Measurements from ENCODE around the gene STH.
"Not testable (repeated sequence)": the region's sequence is repeated elsewhere in the genome, so short reads cannot be mapped to it uniquely, and the experiment has no call there.

The STH gene

DNA sequence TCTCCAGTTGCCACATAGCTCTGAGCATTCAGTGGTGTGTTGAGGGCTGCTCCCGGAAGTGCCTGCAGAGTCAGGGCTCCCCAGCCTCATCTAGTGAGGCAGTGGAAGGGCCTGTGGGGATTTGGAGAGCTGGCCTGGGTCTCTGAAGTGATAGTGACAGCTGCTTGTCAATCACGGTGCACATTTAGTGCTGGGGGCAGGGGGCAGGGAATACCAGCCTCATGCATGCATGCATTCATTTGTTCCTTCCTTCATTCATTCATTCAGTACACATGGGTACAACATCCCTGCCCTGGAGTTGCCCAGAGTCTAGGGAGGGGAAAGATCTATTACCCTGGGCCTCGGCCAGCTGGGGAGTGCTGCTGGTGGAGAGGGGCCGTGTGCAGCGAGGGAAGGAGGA is 11.3 kb upstream of the STH start:
- no peak for DNase-seq

- DNase-seq, result no peak
These were observed 9.3 kb upstream of the STH start for GRCh38 chr17:45989759-45990158.

DNA sequence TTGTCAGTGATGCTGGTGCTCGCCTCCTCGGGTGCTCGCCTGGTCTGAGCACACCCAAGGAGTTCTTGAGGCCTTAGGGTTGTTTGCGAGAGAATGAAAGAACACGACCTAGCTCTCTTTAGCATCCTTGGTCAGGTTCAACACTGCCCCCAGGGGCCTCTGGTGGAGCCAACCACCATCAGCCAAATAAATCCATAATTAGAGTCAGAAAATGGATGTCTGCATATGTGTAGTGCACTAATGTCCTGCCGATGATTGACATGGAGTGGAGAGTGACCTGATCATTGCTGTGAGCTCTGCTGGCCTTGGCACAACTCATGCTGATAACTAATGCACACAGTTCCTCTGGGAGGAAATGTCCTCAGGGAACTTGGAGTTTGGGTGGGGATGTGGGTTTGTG is 8.2 kb upstream of the STH start:
- DNase-seq, result no peak

DNA sequence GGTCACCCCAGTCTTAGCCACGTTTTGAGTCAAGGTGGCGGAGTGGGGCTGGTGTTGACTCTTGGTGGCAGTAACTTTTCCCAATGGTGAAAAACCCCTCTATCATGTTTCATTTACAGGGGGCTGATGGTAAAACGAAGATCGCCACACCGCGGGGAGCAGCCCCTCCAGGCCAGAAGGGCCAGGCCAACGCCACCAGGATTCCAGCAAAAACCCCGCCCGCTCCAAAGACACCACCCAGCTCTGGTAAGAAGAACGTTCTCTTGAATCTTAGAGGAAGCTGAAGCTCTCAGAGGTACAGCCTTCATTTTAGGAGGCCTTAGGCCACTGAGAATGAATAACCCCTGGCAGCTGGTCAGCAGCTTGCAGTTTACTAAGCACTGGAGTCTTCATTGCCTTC is 7.7 kb upstream of the STH start:
- no peak for DNase-seq

DNA sequence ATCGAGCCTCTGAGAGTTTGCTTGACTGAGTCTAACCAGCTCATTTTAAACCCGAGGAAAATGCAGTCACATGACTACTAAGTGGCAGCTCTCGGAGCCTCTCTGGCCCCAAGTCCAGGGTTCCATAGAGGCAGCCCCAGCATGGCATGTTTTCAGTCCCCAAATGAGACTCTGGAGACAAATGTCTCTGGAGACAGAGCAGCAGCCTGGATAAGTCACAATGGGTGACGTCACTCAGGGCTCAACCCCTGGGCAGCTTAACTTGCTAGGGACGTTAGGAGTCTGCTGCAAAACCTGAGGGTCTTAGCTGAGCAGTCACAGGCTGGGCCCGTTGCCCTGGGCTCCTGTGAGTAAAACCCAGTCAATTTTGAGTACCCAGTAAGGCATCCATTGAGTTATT is 6.9 kb upstream of the STH start:
- no peak for DNase-seq

DNA sequence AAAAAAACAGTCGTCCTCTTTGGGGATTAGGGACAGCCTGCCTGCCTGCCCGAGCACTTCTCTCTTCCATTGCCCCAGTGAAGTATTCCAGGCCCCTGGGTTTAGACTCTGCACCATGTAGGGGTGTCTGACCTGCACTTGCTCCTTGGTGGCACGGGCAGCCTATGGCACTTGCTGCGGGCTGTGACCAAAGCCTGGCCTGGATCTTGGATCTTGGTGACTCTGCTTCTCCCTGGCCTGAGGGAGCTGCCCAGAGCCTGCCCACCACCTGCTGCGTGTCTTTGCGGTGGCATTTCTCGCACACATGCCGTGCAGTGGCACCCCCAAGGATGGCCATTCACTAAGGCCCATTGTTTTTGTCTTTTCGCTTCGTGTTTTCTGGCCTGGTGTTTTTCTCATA is 6.1 kb upstream of the STH start:
- DNase-seq, result no peak

- DNase-seq, result no peak
These were observed 5.0 kb upstream of the STH start for GRCh38 chr17:45993962-45994627.

GRCh38 chr17:45994987-45995386 is 4.1 kb upstream of the STH start:
- no peak for DNase-seq

DNA sequence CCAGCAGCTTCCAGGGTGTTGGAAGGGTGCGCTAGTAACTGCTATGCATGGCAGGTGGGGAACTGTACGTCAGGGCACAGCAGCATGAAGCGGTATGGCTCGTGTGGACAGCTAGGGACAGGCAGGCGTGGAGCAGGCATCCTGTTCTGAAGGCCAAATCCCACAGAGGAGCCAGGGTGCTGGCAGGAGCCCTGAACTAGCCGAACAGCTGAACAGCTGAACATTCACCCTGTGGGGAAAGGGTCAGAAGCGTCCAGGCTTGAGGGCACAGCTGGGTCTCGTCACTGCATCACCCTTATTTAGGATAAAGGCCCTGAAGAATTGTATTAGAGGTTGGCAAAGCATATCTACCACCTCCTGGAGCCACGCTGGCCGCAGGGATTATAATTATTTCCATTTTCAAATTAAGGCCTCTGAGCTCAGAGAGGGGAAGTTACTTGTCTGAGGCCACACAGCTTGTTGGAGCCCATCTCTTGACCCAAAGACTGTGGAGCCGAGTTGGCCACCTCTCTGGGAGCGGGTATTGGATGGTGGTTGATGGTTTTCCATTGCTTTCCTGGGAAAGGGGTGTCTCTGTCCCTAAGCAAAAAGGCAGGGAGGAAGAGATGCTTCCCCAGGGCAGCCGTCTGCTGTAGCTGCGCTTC is 3.3 kb upstream of the STH start:
- no peak for DNase-seq

DNA sequence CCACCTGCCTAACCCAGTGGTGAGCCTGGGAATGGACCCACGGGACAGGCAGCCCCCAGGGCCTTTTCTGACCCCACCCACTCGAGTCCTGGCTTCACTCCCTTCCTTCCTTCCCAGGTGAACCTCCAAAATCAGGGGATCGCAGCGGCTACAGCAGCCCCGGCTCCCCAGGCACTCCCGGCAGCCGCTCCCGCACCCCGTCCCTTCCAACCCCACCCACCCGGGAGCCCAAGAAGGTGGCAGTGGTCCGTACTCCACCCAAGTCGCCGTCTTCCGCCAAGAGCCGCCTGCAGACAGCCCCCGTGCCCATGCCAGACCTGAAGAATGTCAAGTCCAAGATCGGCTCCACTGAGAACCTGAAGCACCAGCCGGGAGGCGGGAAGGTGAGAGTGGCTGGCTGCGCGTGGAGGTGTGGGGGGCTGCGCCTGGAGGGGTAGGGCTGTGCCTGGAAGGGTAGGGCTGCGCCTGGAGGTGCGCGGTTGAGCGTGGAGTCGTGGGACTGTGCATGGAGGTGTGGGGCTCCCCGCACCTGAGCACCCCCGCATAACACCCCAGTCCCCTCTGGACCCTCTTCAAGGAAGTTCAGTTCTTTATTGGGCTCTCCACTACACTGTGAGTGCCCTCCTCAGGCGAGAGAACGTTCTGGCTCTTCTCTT is 2.6 kb upstream of the STH start:
- DNase-seq, result no peak

- no peak for DNase-seq
These were observed 1.9 kb upstream of the STH start for GRCh38 chr17:45997166-45997565.

- no peak for DNase-seq
These were observed 1.4 kb upstream of the STH start for GRCh38 chr17:45997624-45998023.

DNA sequence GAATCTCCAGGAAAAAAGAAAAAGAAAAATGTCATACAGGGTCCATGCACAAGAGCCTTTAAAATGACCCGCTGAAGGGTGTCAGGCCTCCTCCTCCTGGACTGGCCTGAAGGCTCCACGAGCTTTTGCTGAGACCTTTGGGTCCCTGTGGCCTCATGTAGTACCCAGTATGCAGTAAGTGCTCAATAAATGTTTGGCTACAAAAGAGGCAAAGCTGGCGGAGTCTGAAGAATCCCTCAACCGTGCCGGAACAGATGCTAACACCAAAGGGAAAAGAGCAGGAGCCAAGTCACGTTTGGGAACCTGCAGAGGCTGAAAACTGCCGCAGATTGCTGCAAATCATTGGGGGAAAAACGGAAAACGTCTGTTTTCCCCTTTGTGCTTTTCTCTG is 845 bp downstream of the STH start:
- DNase-seq, result no peak

DNA sequence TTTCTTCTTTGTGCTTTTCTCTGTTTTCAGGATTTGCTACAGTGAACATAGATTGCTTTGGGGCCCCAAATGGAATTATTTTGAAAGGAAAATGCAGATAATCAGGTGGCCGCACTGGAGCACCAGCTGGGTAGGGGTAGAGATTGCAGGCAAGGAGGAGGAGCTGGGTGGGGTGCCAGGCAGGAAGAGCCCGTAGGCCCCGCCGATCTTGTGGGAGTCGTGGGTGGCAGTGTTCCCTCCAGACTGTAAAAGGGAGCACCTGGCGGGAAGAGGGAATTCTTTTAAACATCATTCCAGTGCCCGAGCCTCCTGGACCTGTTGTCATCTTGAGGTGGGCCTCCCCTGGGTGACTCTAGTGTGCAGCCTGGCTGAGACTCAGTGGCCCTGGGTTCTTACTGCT is 1.2 kb downstream of the STH start:
- DNase-seq, result no peak

DNA sequence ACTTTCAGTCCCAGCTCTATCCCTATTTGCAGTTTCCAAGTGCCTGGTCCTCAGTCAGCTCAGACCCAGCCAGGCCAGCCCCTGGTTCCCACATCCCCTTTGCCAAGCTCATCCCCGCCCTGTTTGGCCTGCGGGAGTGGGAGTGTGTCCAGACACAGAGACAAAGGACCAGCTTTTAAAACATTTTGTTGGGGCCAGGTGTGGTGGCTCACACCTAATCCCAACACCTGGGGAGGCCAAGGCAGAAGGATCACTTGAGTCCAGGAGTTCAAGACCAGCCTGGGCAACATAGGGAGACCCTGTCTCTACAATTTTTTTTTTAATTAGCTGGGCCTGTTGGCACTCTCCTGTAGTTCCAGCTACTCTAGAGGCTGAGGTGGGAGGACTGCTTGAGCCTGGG is 1.7 kb downstream of the STH start:
- no peak for DNase-seq

DNA sequence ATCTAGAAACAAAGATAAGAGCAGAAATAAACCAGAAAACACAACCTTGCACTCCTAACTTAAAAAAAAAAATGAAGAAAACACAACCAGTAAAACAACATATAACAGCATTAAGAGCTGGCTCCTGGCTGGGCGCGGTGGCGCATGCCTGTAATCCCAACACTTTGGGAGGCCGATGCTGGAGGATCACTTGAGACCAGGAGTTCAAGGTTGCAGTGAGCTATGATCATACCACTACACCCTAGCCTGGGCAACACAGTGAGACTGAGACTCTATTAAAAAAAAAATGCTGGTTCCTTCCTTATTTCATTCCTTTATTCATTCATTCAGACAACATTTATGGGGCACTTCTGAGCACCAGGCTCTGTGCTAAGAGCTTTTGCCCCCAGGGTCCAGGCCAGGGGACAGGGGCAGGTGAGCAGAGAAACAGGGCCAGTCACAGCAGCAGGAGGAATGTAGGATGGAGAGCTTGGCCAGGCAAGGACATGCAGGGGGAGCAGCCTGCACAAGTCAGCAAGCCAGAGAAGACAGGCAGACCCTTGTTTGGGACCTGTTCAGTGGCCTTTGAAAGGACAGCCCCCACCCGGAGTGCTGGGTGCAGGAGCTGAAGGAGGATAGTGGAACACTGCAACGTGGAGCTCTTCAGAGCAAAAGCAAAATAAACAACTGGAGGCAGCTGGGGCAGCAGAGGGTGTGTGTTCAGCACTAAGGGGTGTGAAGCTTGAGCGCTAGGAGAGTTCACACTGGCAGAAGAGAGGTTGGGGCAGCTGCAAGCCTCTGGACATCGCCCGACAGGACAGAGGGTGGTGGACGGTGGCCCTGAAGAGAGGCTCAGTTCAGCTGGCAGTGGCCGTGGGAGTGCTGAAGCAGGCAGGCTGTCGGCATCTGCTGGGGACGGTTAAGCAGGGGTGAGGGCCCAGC is 2.6 kb downstream of the STH start:
- no peak for DNase-seq

- peak; percentile 35 for DNase-seq
These were observed 3.4 kb downstream of the STH start for GRCh38 chr17:46002311-46002972.

- DNase-seq, result no peak
These were observed 3.9 kb downstream of the STH start for GRCh38 chr17:46002973-46003316.

DNA sequence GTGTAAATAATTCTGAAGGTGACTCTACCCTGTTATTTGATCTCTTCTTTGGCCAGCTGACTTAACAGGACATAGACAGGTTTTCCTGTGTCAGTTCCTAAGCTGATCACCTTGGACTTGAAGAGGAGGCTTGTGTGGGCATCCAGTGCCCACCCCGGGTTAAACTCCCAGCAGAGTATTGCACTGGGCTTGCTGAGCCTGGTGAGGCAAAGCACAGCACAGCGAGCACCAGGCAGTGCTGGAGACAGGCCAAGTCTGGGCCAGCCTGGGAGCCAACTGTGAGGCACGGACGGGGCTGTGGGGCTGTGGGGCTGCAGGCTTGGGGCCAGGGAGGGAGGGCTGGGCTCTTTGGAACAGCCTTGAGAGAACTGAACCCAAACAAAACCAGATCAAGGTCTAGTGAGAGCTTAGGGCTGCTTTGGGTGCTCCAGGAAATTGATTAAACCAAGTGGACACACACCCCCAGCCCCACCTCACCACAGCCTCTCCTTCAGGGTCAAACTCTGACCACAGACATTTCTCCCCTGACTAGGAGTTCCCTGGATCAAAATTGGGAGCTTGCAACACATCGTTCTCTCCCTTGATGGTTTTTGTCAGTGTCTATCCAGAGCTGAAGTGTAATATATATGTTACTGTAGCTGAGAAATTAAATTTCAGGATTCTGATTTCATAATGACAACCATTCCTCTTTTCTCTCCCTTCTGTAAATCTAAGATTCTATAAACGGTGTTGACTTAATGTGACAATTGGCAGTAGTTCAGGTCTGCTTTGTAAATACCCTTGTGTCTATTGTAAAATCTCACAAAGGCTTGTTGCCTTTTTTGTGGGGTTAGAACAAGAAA is 5.1 kb downstream of the STH start:
- DNase-seq, result peak; percentile 66

GRCh38 chr17:46006082-46006481 is 7.0 kb downstream of the STH start:
- not testable (repeated sequence) for DNase-seq

GRCh38 chr17:46007461-46007965 is 8.5 kb downstream of the STH start:
- no peak for DNase-seq

DNA sequence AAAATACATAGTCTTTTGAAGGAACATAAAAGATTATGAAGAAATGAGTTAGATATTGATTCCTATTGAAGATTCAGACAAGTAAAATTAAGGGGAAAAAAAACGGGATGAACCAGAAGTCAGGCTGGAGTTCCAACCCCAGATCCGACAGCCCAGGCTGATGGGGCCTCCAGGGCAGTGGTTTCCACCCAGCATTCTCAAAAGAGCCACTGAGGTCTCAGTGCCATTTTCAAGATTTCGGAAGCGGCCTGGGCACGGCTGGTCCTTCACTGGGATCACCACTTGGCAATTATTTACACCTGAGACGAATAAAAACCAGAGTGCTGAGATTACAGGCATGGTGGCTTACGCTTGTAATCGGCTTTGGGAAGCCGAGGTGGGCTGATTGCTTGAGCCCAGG is 9.5 kb downstream of the STH start:
- DNase-seq, result no peak

All from NCI-H2029 (cell line).